ENCODE results near the gene ZNF534.
"Not testable (repeated sequence)": the region's sequence is repeated elsewhere in the genome, so short reads cannot be mapped to it uniquely, and the experiment has no call there.

ZNF534 gene

GRCh38 chr19:52484111-52484743 is 55.3 kb downstream of the ZNF534 start:
- H3K4me3 Mint-ChIP-seq; DNase-seq; H3K4me1 Mint-ChIP-seq; ATAC-seq (replicated peaks); H3K27ac Mint-ChIP-seq: not testable (repeated sequence)
- Mint-ChIP-seq H3K9me3 (peaks cover 26 to 36% of the 10 kb centered on the region in 2 donors), H3K27me3 (peaks cover 7 to 23% of the 10 kb centered on the region in 2 donors), H3K36me3 (peaks cover 23 to 39% of the 10 kb centered on the region in 2 donors)

- H3K27ac Mint-ChIP-seq; H3K4me3 Mint-ChIP-seq; H3K4me1 Mint-ChIP-seq; DNase-seq; ATAC-seq (replicated peaks): not testable (repeated sequence)
- Mint-ChIP-seq H3K9me3 (peaks cover 26 to 38% of the 10 kb centered on the region in 2 donors), H3K36me3 (peaks cover 23 to 39% of the 10 kb centered on the region in 2 donors), H3K27me3 (peaks cover 7 to 23% of the 10 kb centered on the region in 2 donors)
These were observed 56.1 kb downstream of the ZNF534 start for GRCh38 chr19:52485064-52485463.

- ATAC-seq (replicated peaks); H3K4me3 Mint-ChIP-seq; H3K27ac Mint-ChIP-seq; H3K4me1 Mint-ChIP-seq; DNase-seq: not testable (repeated sequence)
- H3K36me3 Mint-ChIP-seq: peaks cover 23 to 37% of the 10 kb centered on the region in 2 donors
- H3K9me3 Mint-ChIP-seq: peaks cover 26 to 40% of the 10 kb centered on the region in 2 donors
- peaks cover 7 to 23% of the 10 kb centered on the region in 2 donors for H3K27me3 Mint-ChIP-seq
These were observed 56.8 kb downstream of the ZNF534 start for GRCh38 chr19:52485561-52486240.

GRCh38 chr19:52492201-52492993 is 63.4 kb downstream of the ZNF534 start:
- peaks cover 19 to 28% of the 10 kb centered on the region in 2 donors for H3K9me3 Mint-ChIP-seq
- no peak for DNase-seq
- peaks cover 4 to 16% of the 10 kb centered on the region in 2 donors for H3K27me3 Mint-ChIP-seq
- H3K4me3 Mint-ChIP-seq: no peak overlapping the region
- no peak overlapping the region for H3K27ac Mint-ChIP-seq
- peaks cover 46% of the 10 kb centered on the region in 2 donors for H3K36me3 Mint-ChIP-seq
- ATAC-seq (replicated peaks): no peak
- H3K4me1 Mint-ChIP-seq: peaks cover 0 to 3% of the 10 kb centered on the region in 2 donors

GRCh38 chr19:52492994-52493470 is 64.1 kb downstream of the ZNF534 start:
- DNase-seq: no peak
- H3K36me3 Mint-ChIP-seq: peaks cover 49 to 52% of the 10 kb centered on the region in 2 donors

GRCh38 chr19:52494518-52494917 is 65.6 kb downstream of the ZNF534 start:
- peaks cover 4 to 16% of the 10 kb centered on the region in 2 donors for H3K27me3 Mint-ChIP-seq
- no peak overlapping the region for H3K4me3 Mint-ChIP-seq
- ATAC-seq (replicated peaks) (no peak), DNase-seq (no peak)
- peaks cover 19 to 30% of the 10 kb centered on the region in 2 donors for H3K9me3 Mint-ChIP-seq
- peaks cover 55 to 58% of the 10 kb centered on the region in 2 donors for H3K36me3 Mint-ChIP-seq
- H3K4me1 Mint-ChIP-seq: peaks cover 0 to 3% of the 10 kb centered on the region in 2 donors
- no peak overlapping the region for H3K27ac Mint-ChIP-seq

More at GRCh38 chr19:52492994-52493470, 64.1 kb downstream of the ZNF534 start:
- no peak for ATAC-seq (replicated peaks)
- Mint-ChIP-seq H3K9me3 (peaks cover 19 to 29% of the 10 kb centered on the region in 2 donors), H3K4me3 (peak overlapping the region in 1 of 2 donors; percentile 47), H3K27ac (no peak overlapping the region), H3K27me3 (peaks cover 4 to 16% of the 10 kb centered on the region in 2 donors), H3K4me1 (peaks cover 0 to 3% of the 10 kb centered on the region in 2 donors)

GRCh38 chr19:52498571-52498970 is 69.6 kb downstream of the ZNF534 start:
- Mint-ChIP-seq H3K36me3 (peaks cover 69 to 82% of the 10 kb centered on the region in 2 donors), H3K27ac (no peak overlapping the region), H3K4me3 (no peak overlapping the region), H3K27me3 (peaks cover 0 to 6% of the 10 kb centered on the region in 2 donors), H3K9me3 (peaks cover 18 to 32% of the 10 kb centered on the region in 2 donors), H3K4me1 (no peaks in the 10 kb centered on the region)
- DNase-seq (no peak), ATAC-seq (replicated peaks) (no peak)

- H3K36me3 Mint-ChIP-seq: peaks cover 72 to 89% of the 10 kb centered on the region in 2 donors
- H3K9me3 Mint-ChIP-seq: peaks cover 13 to 23% of the 10 kb centered on the region in 2 donors
- H3K27ac Mint-ChIP-seq; H3K4me1 Mint-ChIP-seq; H3K27me3 Mint-ChIP-seq; H3K4me3 Mint-ChIP-seq; DNase-seq; ATAC-seq (replicated peaks): not testable (repeated sequence)
These were observed 71.5 kb downstream of the ZNF534 start for GRCh38 chr19:52500474-52500873.

GRCh38 chr19:52500991-52501390 is 72.0 kb downstream of the ZNF534 start:
- Mint-ChIP-seq H3K36me3 (peaks cover 72 to 89% of the 10 kb centered on the region in 2 donors), H3K9me3 (peaks cover 9 to 20% of the 10 kb centered on the region in 2 donors)
- not testable (repeated sequence) for H3K4me3 Mint-ChIP-seq; H3K27me3 Mint-ChIP-seq; H3K4me1 Mint-ChIP-seq; DNase-seq; H3K27ac Mint-ChIP-seq; ATAC-seq (replicated peaks)
